HG02588 (cell line): ENCODE data around the gene ROR1.

Experiments
- ATAC-seq: cut with Tn5 transposase; IDR thresholded peaks from one replicate; pipeline ENCODE4 v1.9.1; 2021; ENCODE audit warnings: mild to moderate bottlenecking, moderate library complexity; ENCODE audit not compliant: unreplicated experiment

The ROR1 gene

DNA sequence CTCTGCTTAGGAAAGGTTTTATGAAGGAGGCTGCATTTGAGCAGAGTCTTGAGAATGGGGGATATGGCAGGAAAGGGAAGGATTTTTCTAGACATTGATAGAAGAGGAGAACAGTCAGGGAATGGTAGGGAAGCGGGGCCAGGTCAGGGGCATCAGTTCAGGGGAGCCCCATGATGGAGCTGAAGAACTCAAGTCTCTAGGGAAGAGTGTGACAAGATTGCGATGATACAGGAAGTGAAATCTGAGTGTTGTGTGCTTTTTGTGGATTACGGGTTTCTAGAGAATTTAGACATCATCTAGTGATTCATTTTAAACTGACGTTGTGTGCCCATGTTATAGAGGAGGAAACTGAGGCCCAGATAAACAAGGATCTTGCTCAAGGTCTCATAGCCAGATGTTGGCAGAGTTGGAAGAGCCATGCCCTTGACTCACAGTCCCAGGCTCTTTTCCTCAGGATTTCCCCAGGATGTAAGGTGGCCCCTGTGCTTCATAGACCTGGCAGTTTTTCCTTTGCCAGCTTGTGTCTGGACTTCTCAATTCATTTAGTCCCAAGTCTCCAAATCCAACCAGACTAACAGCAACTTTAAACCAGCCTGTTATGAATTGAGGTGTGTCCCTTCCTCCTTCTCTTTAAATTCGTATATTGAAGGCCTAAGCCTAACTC lies 130.3 kb downstream of the ROR1 start:
- no peak for ATAC-seq

DNA sequence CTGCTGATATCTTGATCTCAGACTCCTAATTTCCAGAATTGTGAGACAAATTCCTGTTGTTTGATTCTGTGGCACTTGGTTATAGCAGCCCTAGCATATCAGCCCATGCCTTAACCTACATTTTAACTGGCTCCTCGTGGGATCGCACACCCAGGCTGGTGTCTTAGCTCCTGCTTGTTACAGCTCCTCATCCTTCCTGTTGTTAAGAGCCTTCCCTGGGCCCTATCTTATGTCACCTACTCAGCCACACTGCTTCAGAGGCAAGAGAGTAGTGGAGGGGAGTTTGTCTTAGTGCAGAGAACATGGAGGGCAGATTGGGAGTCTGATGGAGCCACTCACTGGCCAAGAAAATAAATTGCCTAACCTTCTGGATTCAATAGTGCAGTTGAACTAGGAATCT lies 131.0 kb downstream of the ROR1 start:
- no peak for ATAC-seq

DNA sequence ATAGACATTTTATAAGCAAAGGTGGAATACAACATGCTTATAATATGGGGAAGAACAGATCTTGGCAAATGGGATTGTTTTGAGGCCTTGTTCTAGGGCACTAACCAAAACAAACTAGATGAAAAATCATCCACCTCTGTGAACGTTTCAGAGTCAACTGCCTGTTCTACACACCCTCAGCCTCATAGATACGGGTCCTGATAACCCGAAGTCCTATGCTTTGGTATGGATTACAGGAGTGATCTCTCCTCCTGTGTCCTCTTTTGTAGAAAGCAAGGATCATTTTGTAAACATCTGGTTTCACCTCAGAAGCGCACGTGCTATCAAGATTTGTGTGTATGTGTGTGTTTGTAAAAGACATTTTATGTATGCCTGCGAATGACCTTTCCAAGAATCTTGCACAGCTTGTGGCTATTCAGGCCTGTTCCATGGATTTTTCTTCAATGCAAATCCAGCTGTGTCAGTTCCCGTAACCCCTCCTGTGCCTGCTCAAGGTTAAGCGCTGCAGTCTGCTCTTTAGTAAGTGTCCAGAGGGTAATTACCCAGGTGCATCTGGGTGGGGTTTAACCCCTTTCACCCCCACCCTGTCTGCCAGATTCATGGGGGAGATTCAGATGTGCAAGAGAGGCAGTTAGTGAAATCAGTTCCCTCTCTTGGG lies 132.4 kb downstream of the ROR1 start:
- no peak for ATAC-seq

DNA sequence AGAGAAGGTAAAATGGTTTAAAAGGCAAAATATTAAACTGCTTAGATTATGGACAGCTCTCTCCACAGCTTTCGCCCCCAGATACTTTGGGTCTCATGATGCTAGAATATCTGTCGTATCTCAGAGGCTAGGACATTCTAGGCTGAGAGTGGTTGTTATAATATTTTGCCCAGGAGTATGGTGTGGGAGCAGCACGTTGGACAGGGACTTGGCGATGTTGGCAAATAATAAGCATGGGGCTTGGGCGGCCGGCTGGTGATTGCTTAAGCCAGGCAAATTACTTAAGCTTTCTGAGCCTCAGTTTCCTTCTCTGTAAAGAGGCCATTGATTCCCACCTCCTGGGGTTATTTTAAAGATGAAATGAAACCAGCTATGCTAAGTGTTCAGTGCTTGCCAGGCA lies 133.2 kb downstream of the ROR1 start:
- ATAC-seq, result no peak

DNA sequence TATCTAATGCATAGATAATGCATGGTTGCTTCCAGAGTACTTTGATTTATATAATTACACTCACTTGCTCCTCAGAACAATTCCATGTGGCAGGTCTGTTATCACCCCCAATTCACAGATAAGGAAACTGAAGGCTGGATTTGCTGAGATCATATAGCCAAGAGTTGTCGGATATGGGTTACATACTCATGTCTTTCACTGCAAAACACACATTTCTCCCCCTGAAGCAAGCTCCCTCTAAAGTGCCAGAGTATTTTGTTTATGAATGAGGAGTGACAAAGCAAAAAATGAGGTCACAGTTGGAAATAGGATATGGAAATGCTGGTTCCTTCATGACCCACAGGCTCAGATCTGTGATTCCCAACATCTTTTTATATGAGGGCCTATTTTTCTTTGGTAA lies 134.2 kb downstream of the ROR1 start:
- no peak for ATAC-seq

DNA sequence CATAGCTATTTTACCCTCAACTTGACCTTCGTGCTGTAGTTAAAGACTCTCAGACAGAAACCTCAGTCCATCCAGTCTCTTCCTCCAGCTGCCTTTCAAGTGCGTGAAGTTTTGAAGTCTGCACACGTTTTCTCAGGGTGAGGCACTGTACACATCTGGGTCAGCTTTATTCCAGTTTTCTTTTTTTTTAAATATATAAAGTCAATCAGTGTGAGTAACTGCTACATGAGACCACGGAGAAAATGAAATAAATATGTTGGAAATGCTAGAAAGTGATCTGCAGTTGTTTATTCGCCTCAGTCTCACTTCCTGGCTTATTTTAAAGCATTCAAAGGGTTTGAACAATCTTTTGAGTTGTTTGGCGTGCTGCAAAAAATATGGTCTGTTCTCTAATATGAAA lies 135.7 kb downstream of the ROR1 start:
- ATAC-seq, result no peak

DNA sequence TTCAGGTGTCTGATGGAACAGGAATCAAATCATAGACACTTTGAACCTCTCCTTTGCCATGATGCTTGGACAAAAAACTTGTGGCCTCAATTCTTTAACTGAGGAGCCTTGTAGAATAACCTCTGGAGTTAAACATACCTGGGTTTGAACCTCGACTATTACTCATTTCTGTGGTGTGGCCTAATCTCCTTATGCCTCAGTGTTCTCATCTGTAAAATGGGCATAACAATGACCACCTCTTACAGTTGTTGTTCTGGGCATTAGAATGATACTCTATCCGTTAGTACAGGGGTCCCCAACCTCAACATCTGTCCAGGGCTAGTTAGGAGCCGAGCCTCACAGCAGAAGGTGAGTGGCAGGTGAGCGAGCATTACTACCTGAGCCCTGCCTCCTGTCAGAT lies 137.2 kb downstream of the ROR1 start:
- ATAC-seq, result no peak

DNA sequence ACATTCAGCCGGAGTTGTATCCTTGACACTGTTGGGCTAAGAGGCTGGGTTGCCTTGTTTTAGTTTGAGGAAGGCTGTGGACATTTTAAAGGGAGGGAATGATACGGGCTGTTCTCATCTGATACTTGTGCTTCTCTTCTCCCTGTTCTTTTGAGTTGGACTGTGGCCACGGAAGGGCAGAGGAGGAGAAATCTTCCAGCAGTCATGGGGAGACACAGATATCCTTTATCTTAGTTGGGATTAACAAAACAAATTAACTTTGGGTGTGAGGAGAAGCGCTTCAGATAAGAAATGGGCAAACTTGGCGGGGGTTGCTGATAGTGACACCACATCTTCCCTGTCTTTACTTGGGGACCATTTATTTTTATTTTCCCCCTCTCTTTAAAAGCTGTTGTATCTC lies 138.8 kb downstream of the ROR1 start:
- no peak for ATAC-seq

DNA sequence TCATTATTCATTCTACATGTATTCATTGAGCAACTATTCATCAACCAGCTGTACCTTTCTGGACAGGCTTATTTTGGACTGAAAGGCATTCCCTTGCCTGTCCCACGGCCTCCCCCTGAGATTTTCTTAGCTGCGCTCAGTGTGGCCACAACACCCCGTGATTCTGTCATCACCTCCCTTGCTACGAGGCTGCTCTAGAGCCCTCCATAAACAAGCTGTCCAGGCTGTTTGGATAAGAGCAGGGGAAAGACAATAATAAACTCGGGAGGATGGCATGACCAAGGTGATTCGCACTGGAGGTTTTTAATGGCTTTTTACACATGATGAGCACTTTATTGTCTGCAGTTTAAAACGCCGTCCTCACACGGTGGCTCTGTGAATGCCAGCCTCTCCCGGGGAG lies 139.7 kb downstream of the ROR1 start:
- ATAC-seq, result no peak

DNA sequence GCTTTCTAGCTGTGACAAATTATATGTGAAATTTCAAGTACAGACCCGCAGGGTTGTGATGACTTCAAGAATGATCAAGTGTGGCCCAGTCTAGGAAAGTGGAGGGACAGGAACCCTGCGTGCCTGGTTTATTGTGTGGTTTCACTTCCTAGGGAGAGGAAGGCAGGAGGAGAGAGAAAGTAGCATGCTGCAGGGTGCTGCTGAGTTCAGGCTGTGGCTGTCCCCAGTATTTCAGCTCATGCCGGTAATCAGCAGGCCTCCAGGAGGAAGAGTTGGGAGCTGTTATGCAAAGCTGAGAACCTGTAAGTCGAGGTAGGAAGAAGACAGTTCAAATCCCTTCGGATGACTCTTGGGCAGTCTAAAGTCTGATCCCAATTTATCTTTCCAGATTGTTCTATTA lies 140.4 kb downstream of the ROR1 start:
- no peak for ATAC-seq

DNA sequence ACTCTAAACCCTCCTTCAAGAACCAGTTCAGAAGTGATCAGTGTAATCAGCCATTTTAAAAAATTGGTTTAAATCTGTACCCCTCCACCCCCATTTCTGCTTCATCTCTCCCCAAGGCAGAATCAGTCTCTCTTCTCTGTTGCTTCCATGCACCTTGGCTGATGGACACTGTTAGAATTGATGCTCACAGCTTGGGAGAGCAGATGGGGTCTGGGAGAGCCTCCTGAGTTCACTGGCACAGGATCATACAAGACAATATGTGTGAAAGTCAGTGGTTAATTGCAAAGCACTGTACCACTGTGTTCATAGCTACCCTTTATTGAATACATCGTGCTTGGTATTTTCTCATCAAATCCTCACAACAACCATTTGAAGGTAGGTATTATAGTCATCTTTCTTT lies 140.9 kb downstream of the ROR1 start:
- no peak for ATAC-seq

DNA sequence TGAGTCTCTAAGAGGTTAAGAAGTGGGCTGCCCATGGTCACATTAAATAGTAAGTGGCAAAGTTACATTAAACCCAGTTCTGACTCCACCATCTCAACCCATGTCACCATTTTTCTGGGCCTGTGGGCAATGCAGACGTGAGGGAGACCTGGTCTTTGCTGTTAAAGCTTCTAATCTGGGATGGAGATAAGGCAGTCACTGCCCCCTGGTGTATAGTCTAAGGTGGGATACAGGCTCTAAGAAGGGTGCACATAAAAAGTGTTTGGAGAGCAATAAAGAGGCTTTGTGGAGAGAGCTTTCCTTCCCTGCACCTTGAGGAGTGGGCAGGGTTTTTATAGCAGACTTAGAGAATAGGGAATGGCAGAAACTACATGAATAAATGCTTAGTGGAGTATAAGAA lies 141.3 kb downstream of the ROR1 start:
- no peak for ATAC-seq

DNA sequence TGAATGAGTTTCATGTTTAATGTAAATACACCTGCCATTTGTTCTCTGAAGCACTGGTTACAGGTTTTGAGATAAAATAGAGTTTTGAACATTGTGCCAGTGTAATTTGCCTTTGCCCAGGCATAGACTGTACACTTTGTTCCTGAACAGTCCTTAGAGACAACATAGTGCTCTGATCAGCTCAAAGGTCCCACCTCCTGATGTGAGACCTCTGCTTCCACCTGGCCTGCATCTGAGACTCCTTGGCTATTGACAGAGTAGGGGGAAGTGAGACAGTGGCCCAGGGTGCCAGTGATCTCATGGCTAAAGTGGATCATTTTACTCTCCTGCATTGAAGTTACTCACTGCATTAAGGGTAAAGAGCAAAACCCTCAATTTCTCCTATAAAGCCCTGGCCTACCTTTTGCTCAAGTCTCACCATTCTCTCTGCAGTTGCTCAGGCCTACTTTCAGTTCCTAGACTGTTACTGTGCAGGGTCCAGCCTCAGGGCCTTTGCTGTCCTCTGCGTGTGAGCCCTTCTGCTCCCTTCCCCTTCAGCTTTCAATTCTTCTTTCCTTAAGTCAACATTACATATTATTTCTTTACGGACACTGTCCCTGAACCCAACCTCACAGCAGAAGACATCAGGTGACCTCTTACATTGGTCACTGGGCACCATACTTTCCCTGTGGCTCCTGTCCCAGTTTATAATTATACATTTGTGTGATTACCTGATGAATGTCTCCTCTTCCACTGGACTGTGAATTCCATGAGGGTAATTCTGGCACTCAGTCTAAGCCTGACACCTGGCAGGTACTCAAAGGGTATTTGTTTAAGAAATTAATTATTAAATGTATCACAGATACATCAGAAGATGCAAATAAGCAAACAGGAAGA lies 142.9 kb downstream of the ROR1 start:
- ATAC-seq, result no peak

DNA sequence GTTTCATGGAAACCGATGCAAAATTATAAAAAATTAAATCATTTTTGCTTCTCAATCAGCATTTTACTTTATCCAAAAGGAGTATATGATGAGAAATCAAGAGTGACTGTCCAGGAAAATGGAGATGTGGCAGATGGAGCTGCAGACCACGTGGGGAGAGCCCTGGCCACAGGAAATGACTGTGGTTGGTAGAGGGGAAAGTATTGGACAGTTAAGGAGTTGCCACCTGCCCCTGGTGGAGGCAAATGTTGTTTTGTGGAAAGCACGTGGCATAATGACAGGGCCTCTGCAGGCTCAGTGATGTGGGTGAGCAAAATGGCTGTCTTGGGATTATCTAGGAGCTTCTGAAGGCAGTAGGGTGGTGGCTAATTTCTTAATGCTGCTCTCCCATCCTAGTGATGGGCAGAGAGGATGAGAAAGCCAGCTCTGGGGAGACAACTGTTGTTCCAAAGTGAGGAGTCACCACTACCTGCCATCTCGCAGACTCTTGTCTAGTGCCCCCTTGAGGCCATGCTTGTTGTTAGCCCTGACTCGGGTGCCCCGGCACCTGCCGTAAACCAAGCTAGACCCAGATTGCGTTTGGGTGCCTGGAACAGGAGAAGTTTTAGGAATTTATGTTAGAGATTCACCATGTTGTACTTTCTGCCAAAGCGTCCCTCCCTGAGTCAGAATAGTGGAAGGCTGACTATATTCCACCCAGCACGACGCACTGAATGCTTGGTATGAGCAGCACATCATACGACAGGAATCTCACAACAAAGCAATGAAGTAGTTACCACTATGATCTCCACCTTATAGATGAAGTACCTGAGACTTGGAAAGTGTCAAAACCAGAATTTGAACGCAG lies 144.0 kb downstream of the ROR1 start:
- no peak for ATAC-seq

DNA sequence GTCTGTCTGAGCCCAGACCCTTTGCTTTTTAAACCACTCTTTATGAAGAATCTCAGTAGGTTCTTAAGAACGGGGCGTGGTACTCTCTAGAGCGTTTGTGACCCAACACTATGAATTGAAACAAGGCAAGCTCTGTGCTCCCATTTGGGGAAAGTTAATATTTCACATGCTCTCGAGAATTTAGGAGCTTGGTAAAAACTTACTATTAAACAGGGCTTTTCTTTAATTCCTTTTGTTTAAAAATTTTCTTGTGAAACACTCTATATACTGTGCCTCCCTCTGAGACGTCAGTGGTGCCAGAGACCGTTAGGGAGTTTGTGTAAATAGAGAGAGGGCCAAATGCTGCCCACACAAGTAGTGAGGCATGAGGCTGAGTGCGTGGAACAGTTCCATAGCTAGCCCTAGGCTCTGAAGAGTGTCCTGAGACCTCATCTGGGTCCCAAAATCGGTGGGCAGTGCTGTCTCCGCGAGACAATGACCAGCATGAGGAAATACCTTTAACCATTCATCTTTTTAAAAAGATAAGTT lies 144.7 kb downstream of the ROR1 start:
- ATAC-seq, result no peak

DNA sequence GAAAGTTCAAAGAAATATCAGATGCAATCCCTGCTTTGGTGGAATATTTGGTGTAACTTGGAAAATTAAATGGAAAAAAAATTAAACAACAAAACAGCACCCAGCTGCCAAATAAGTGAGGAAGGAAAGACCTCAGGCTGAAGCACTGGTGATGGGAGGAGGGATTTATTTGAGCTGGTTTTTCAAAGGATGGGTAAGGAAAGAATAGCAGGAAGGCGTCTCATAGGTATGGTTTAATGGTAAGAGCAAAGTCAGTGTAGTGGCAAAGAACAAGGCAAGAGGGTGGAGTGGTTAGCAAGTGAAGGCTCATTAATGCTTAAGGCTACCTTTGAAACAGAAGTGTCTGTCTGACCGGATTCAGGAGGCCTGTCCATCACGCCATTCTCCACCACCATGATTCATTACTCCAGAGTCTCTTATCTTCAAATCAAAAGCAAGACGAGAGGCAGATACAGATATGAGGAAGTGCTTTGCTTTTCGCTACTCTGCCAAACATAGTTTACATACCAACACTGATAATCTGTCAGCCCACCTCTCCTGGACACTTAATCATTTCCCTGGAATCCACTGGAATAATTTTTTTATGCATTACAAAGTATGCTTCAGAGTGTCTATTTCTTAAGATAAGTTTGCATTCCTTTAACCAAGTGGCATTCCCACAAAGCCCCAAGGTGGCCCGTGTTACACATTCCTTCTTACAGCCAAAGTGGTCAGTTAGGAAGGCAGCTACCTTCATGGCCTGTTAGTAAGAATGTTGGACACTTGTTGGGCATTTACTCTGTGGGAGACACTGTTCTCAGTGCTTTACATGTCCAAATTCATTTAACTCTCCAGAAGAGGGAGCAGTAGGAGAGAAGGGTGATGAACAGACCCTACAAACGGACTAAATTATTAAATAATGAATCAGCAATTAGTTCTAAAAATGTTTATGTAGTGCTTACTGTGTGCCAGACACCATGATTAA lies 146.6 kb downstream of the ROR1 start:
- no peak for ATAC-seq

DNA sequence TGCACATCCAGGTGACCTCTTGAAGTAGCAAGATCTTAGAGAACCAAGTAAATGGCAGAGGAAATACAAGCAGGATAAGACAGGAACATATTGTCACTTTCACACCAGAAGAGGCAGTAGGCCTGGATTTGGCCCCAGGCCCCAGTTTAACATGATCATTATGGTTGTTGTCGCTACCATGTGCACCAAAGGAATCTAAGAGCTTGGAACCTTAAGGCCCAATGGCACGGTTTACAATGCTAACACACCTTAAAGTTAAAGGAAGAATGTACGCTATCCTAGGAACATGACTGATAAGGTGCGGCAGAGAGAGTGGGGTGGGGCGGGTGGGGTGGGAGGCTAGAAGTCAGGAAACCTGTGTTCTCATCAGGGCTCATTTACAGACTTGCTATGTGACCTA lies 147.5 kb downstream of the ROR1 start:
- no peak for ATAC-seq

DNA sequence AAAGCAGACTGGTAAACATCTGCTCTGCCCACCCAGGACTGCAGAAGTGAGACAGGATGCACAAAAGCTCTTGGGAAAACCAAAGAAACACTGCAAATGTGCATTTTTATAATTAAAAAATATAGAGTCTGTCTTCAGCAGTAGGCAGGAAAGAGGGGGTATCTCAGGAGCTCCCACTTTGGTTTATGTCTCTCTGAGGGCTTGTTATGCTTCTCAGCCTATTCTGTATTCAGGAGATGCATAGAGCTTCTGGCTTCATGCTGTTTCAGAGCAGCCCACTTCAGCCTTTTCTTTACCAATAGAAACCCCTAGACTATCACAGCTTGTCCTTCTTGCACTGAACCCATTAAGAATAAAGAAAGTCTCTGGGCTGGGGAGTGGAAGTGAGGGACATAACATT lies 148.0 kb downstream of the ROR1 start:
- ATAC-seq, result no peak

DNA sequence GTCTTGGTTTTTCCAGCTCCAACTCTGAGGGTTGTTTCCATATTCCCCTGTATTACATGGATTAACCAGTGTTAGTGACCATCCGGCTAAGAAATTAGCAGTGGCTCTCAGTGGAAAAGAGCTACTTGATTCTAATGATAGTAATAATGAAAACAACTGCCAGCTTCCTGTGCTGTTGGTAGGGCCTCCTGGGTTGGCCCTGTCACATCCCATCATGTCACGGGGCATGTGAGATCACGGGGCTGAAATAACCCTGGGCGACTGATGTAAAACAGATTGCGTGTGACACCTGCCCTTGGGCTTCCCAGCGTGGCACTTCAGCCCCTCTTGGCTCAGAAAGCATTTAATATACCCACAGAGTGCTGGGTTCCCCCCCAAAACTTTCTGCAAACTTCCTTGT lies 149.0 kb downstream of the ROR1 start:
- ATAC-seq, result no peak

DNA sequence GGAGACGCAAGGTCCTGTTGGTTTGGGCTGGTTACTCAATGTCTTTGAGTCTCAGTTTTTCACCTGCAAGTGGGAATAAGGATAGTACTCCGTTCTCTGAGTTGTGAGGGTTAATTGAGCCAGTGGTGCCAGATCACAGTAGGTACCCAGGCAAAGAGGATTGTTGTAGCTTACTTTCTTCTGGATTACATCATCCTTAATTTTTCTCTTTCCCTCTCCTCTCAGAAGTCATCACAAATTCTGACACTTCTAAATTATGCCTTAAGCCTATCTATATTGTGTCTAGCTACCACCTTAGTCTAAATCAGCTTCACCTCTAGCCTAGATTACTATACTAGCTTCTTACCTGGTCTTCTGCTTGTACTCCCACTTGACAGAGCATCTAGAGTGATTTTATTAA lies 149.5 kb downstream of the ROR1 start:
- ATAC-seq, result no peak
